Kidney (tissue), 14 donors: ENCODE measurements around the gene KCNK7. TPM values are rescaled to one million over a fixed set of nuclear protein-coding genes. Genes with fewer than 3 reads are reported as not detected.

Experiments
- DNase-seq, 5 donors: peaks; one replicate each; pipeline ENCODE4 v3.0.0-alpha.2; 2013 to 2020
- FAIRE-seq: peaks from 2 replicates; lab custom pipeline; 2012; peaks lifted over from hg19 to GRCh38; lab: Jason Lieb, UNC
- H3K27ac ChIP-seq, 2 donors: one replicate each; pipeline ENCODE4 v1.7.0; 2013; ENCODE audit warnings: low read depth in 2 of 2, low read length in 2 of 2, inconsistent platforms in 1 of 2
- H3K27me3 ChIP-seq: one replicate; pipeline ENCODE4 v1.7.1; 2013; ENCODE audit warnings: low read length, inconsistent platforms; ENCODE audit not compliant: control insufficient read depth, insufficient read depth
- H3K36me3 ChIP-seq, 3 donors: one replicate each; pipeline versions ENCODE4 v1.7.0 to v1.7.1; 2013; ENCODE audit warnings: low read length in 3 of 3, control low read depth in 1 of 3, inconsistent platforms in 1 of 3; ENCODE audit not compliant: insufficient read depth in 3 of 3, control insufficient read depth in 2 of 3
- H3K4me1 ChIP-seq, 3 donors: one replicate each; pipeline versions ENCODE4 v1.7.0 to v1.7.1; 2013; ENCODE audit warnings: low read length in 3 of 3, inconsistent platforms in 1 of 3, low read depth in 1 of 3; ENCODE audit not compliant: control insufficient read depth in 2 of 3, insufficient read depth in 2 of 3
- H3K4me3 ChIP-seq, 3 donors: one replicate each; pipeline versions ENCODE4 v1.7.0 to v1.8.1; 2013; ENCODE audit warnings: low read length in 3 of 3, control low read depth in 1 of 3, inconsistent platforms in 1 of 3
- H3K9ac ChIP-seq, 3 donors: one replicate each; pipeline versions ENCODE4 v1.7.0 to v1.7.1; 2013; ENCODE audit warnings: low read length in 3 of 3, control low read depth in 1 of 3, inconsistent platforms in 1 of 3
- H3K9me3 ChIP-seq, 3 donors: one replicate each; pipeline versions ENCODE4 v1.7.0 to v1.7.1; 2013; ENCODE audit warnings: low read length in 3 of 3, control low read depth in 1 of 3, inconsistent platforms in 1 of 3; ENCODE audit not compliant: control insufficient read depth in 2 of 3, insufficient read depth in 1 of 3
- CTCF ChIP-seq: IDR thresholded peaks from 3 replicates; pipeline ENCODE4 v1.5.1; 2012; ENCODE audit warnings: mild to moderate bottlenecking, moderate library complexity, borderline replicate concordance; ENCODE audit not compliant: insufficient read depth; ENCODE audit errors: extremely low read depth
- intact Hi-C: fragments of 100-400 bp; cut with DNase I; formaldehyde crosslinking; loops from one replicate; pipeline ENCODE4 v1.11.1; 2022
- polyA plus RNA-seq: library from polyadenylated mRNA; stranded (reverse); fragments of 350-450 nt; fragmentation: Illumina TruSeq; extraction: RNeasy Lipid Tissue Mini Kit (QIAGEN cat#74804); gene quantifications from one replicate; pipeline ENCODE4 v1.2.3, GENCODE V29; 2014; ENCODE audit warnings: low read depth, low replicate concordance; ENCODE audit not compliant: insufficient read depth
- total RNA-seq: library from RNA; stranded (reverse); fragmentation: NEBNext Ultra II Directional; extraction: Animal tissue kit (Norgen Biotek cat#: 25700); gene quantifications from one replicate; pipeline ENCODE4 v1.2.1, GENCODE V29; 2021
- donor health status: control.
- donor health status: control.
- donor health status: control.
- donor health status: control.
- donor health status: control.
- donor health status: DM: yes; HTN: yes; CAD: no.
- donor health status: Normal renal cell carcinoma (clear cell type).

The KCNK7 gene
- total and polyA plus RNA-seq, 2 donors from 2014 or later: 0.25 TPM; not detected in 1

- FAIRE-seq: no peak
Measured at GRCh38 chr11:65579291-65579690, 16.3 kb downstream of the KCNK7 start.

GRCh38 chr11:65578667-65579066 is 16.9 kb downstream of the KCNK7 start:
- no peaks in the 10 kb centered on the region for H3K27me3 ChIP-seq
- H3K4me1 ChIP-seq: peaks cover 0 to 26% (median 6%) of the 10 kb centered on the region in 3 donors
- no peak overlapping the region for H3K27ac ChIP-seq
- no peak for TF ChIP-seq CTCF
- H3K9me3 ChIP-seq: no peaks in the 10 kb centered on the region
- H3K4me3 ChIP-seq: no peak overlapping the region
- no peak overlapping the region for H3K9ac ChIP-seq
- no peak for DNase-seq
- peaks cover 0 to 5% (median 0%) of the 10 kb centered on the region in 3 donors for H3K36me3 ChIP-seq
- no peak for FAIRE-seq
- intact Hi-C loops: no loop called here

More at GRCh38 chr11:65579291-65579690, 16.3 kb downstream of the KCNK7 start:
- no peak for DNase-seq
- intact Hi-C loops: no loop called here
- no peak for TF ChIP-seq CTCF
- H3K27ac ChIP-seq: no peak overlapping the region
- peaks cover 0 to 5% (median 0%) of the 10 kb centered on the region in 3 donors for H3K36me3 ChIP-seq
- no peaks in the 10 kb centered on the region for H3K27me3 ChIP-seq
- no peak overlapping the region for H3K4me3 ChIP-seq
- no peak overlapping the region for H3K9ac ChIP-seq
- H3K4me1 ChIP-seq: peaks cover 0 to 24% (median 6%) of the 10 kb centered on the region in 3 donors
- H3K9me3 ChIP-seq: no peaks in the 10 kb centered on the region

DNA sequence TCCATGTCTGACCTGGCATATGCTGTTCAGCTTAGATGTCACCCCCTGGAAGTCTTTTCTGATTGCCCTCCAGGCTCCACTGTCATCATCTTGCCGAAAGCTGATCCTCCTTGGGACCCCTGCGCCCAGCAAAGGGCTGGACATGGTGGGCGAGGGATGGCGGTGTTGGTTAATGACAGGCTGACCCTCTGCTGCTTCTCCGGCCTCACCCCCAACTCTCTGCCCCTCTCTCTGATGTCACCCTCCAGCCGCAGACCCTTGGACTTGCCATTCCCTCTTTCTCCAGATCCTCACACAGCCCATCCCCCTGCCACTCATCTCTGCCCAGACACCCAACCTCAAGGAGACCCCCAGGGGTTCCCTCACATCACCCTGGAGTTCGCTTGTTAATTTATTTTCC is 17.5 kb downstream of the KCNK7 start:
- H3K27ac ChIP-seq: peak overlapping the region in 1 of 2 donors; percentile 59
- H3K27me3 ChIP-seq: no peaks in the 10 kb centered on the region
- H3K9ac ChIP-seq: no peak overlapping the region
- no peak overlapping the region for H3K4me3 ChIP-seq
- intact Hi-C loops: no loop called here
- no peak for TF ChIP-seq CTCF
- H3K36me3 ChIP-seq: peaks cover 0 to 5% (median 0%) of the 10 kb centered on the region in 3 donors
- FAIRE-seq (no peak), DNase-seq (no peak)
- H3K9me3 ChIP-seq: no peaks in the 10 kb centered on the region
- H3K4me1 ChIP-seq: peaks cover 0 to 31% (median 6%) of the 10 kb centered on the region in 3 donors

DNA sequence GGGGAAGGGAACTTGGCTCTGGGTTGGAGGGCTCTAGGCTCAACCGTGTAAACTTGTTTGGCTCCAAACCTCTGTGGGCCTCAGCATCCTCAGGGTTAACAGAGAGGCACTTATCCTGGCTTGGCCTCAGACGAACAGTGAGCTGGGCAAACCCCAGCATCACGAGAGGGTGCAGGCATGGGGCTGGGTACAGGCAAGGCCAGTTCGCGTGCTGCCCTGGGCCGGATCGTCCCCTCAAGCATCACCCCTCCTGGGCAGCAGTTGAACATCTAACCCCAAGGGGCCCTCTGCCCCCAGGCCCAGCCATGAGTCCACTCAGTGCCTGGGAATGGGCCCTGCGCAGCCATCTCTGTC is 17.9 kb downstream of the KCNK7 start:
- Histone ChIP-seq H3K9ac (no peak overlapping the region), H3K36me3 (peaks cover 0 to 5% (median 0%) of the 10 kb centered on the region in 3 donors)
- FAIRE-seq: no peak

More for the DNA sequence above, 17.9 kb downstream of the KCNK7 start:
- H3K4me3 ChIP-seq: peak overlapping the region in 1 of 3 donors; percentile 59
- intact Hi-C loops: no loop called here
- TF ChIP-seq CTCF: no peak
- peak overlapping the region; percentile 51 to 59 for H3K27ac ChIP-seq
- no peaks in the 10 kb centered on the region for H3K9me3 ChIP-seq
- no peaks in the 10 kb centered on the region for H3K27me3 ChIP-seq
- H3K4me1 ChIP-seq: peaks cover 0 to 31% (median 6%) of the 10 kb centered on the region in 3 donors
- no peak for DNase-seq
